ENCODE results near the gene PLOD2. TPM values are rescaled to one million over a fixed set of nuclear protein-coding genes. Genes with fewer than 3 reads are reported as not detected.

PLOD2 gene
- total and polyA plus RNA-seq, 4 donors, result 17.8 to 73.9 (median 22.7) TPM

DNA sequence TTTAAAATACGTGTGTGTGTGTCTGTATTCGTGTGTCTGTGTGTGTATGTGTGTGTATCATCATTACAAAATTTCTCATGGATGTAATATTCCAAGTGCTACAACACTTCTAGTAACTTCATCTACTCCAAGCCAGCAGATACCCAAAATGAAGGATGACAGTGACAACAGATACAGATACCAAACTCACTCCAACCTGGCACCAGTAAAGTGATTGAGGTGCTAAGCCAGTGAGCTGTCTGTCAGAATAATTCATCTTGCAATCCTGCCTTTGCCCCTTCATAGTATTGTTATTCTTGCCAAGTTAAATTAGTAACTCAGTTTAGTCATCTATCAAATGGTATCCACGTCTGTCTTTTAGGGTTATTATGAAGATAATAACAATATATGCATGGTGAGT lies 58.1 kb downstream of the PLOD2 start:
- TF ChIP-seq, protein P1, sequence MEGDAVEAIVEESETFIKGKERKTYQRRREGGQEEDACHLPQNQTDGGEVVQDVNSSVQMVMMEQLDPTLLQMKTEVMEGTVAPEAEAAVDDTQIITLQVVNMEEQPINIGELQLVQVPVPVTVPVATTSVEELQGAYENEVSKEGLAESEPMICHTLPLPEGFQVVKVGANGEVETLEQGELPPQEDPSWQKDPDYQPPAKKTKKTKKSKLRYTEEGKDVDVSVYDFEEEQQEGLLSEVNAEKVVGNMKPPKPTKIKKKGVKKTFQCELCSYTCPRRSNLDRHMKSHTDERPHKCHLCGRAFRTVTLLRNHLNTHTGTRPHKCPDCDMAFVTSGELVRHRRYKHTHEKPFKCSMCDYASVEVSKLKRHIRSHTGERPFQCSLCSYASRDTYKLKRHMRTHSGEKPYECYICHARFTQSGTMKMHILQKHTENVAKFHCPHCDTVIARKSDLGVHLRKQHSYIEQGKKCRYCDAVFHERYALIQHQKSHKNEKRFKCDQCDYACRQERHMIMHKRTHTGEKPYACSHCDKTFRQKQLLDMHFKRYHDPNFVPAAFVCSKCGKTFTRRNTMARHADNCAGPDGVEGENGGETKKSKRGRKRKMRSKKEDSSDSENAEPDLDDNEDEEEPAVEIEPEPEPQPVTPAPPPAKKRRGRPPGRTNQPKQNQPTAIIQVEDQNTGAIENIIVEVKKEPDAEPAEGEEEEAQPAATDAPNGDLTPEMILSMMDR (IDR thresholded peaks at IDR 0.05; ENCODE audit: control extremely low read depth, extremely low read depth), result no peak

GRCh38 chr3:146101538-146101937 lies 59.4 kb downstream of the PLOD2 start:
- Histone ChIP-seq H3K9me3 (ENCODE audit: control insufficient read depth in 4 of 4, insufficient read depth in 3 of 4, low read length in 3 of 4) (no peaks in the 10 kb centered on the region), H3K4me1 (ENCODE audit: control insufficient read depth in 5 of 5, insufficient read depth in 5 of 5, low read length in 5 of 5) (no peaks in the 10 kb centered on the region), H3K36me3 (ENCODE audit: control insufficient read depth in 4 of 4, insufficient read depth in 4 of 4, low read length in 4 of 4) (peaks cover 0 to 18% (median 6%) of the 10 kb centered on the region in 4 donors), H3K4me3 (no peak overlapping the region), H3K27me3 (ENCODE audit: control insufficient read depth in 3 of 3, insufficient read depth in 3 of 3, low read length in 2 of 3) (no peaks in the 10 kb centered on the region), H3K27ac (ENCODE audit: low read depth in 1 of 2, low read length in 1 of 2) (no peak overlapping the region), H3K9ac (ENCODE audit: insufficient read depth in 1 of 2, low read length in 2 of 2) (no peak overlapping the region)
- DNase-seq, result no peak
- WGBS, 2 donors, result 94 to 99% methylated on average over 2 of the region's 2 CpGs
- no peak for ATAC-seq (ENCODE audit: insufficient read depth, low FRiP score)
- TF ChIP-seq, protein P1 (IDR thresholded peaks at IDR 0.05; ENCODE audit: control extremely low read depth, extremely low read depth), result no peak

More for the DNA sequence above, 58.1 kb downstream of the PLOD2 start:
- Histone ChIP-seq H3K27ac (ENCODE audit: low read depth in 1 of 2, low read length in 1 of 2) (no peak overlapping the region), H3K4me1 (ENCODE audit: control insufficient read depth in 5 of 5, insufficient read depth in 5 of 5, low read length in 5 of 5) (no peaks in the 10 kb centered on the region), H3K36me3 (ENCODE audit: control insufficient read depth in 4 of 4, insufficient read depth in 4 of 4, low read length in 4 of 4) (peaks cover 0 to 18% (median 5%) of the 10 kb centered on the region in 4 donors), H3K4me3 (no peak overlapping the region), H3K9me3 (ENCODE audit: control insufficient read depth in 4 of 4, insufficient read depth in 3 of 4, low read length in 3 of 4) (no peaks in the 10 kb centered on the region), H3K9ac (ENCODE audit: insufficient read depth in 1 of 2, low read length in 2 of 2) (no peak overlapping the region), H3K27me3 (ENCODE audit: control insufficient read depth in 3 of 3, insufficient read depth in 3 of 3, low read length in 2 of 3) (no peaks in the 10 kb centered on the region)
- DNase-seq (no peak), ATAC-seq (ENCODE audit: insufficient read depth, low FRiP score) (no peak)
- 91 to 99% methylated on average over 3 of the region's 3 CpGs for WGBS, 2 donors

GRCh38 chr3:146100825-146101444 lies 60.0 kb downstream of the PLOD2 start:
- Histone ChIP-seq H3K9ac (ENCODE audit: insufficient read depth in 1 of 2, low read length in 2 of 2) (no peak overlapping the region), H3K4me3 (no peak overlapping the region)

More at GRCh38 chr3:146100825-146101444, 60.0 kb downstream of the PLOD2 start:
- Histone ChIP-seq H3K27ac (ENCODE audit: low read depth in 1 of 2, low read length in 1 of 2) (no peak overlapping the region), H3K36me3 (ENCODE audit: control insufficient read depth in 4 of 4, insufficient read depth in 4 of 4, low read length in 4 of 4) (peaks cover 0 to 18% (median 3%) of the 10 kb centered on the region in 4 donors), H3K9me3 (ENCODE audit: control insufficient read depth in 4 of 4, insufficient read depth in 3 of 4, low read length in 3 of 4) (no peaks in the 10 kb centered on the region), H3K27me3 (ENCODE audit: control insufficient read depth in 3 of 3, insufficient read depth in 3 of 3, low read length in 2 of 3) (no peaks in the 10 kb centered on the region), H3K4me1 (ENCODE audit: control insufficient read depth in 5 of 5, insufficient read depth in 5 of 5, low read length in 5 of 5) (no peaks in the 10 kb centered on the region)
- ATAC-seq (ENCODE audit: insufficient read depth, low FRiP score) (no peak), DNase-seq (no peak)
- TF ChIP-seq, protein P1 (IDR thresholded peaks at IDR 0.05; ENCODE audit: control extremely low read depth, extremely low read depth), result no peak

Data from lung (tissue), 12 donors.